Right cardiac atrium (tissue), 5 donors: ENCODE data around the gene RPS6KA2. TPM values are rescaled to one million over a fixed set of nuclear protein-coding genes. Genes with fewer than 3 reads are reported as not detected.

ENCODE experiments used
- ATAC-seq, 2 donors: fragments of 200-7000 bp; cut with Tn5 transposase; one replicate each; pipeline versions ENCODE4 v1.8.0 to v1.9.1; 2020; ENCODE audit warnings: moderate library complexity in 2 of 2, mild to moderate bottlenecking in 1 of 2
- DNase-seq, 3 donors: peaks; one replicate each; pipeline ENCODE4 v3.0.0-alpha.2; 2020
- H3K27ac ChIP-seq: one replicate; pipeline ENCODE4 v1.5.1; 2013; ENCODE audit warnings: mild to moderate bottlenecking, low read length, control low read depth, moderate library complexity
- H3K27me3 ChIP-seq: one replicate; pipeline ENCODE4 v1.6.1; 2013; ENCODE audit not compliant: control insufficient read depth, insufficient read depth
- H3K4me1 ChIP-seq: one replicate; pipeline ENCODE4 v1.6.1; 2013; ENCODE audit warnings: low read length; ENCODE audit not compliant: control insufficient read depth, insufficient read depth
- H3K4me3 ChIP-seq: one replicate; pipeline ENCODE4 v1.5.1; 2013; ENCODE audit warnings: low read length, control low read depth
- H3K9me3 ChIP-seq: one replicate; pipeline ENCODE4 v1.6.1; 2013; ENCODE audit warnings: low read length; ENCODE audit not compliant: control insufficient read depth
- WGBS: extraction: QIAGEN DNeasy Blood & Tissue Kit; methylation state at CpG from one replicate; pipeline ENCODE4 v1.1.7; 2013; 5-methylcytosine and 5-hydroxymethylcytosine counted together
- intact Hi-C, 4 donors: fragments of 100-400 bp; cut with DNase I; formaldehyde crosslinking; loops; one replicate each; pipeline versions ENCODE4 v1.11.0 to v1.14.0; 2022 to 2023
- polyA plus RNA-seq: library from polyadenylated mRNA; stranded (reverse); fragments of 200-250 nt; gene quantifications from one replicate; pipeline ENCODE4 v1.2.3, GENCODE V29; 2013
- total RNA-seq, 4 donors: library from RNA; stranded (reverse); fragmentation: NEBNext Ultra II Directional; extraction: Animal tissue kit (Norgen Biotek cat#: 25700); gene quantifications; one replicate each; pipeline ENCODE4 v1.2.1, GENCODE V29; 2021
- donor health status: healthy with polysubstance abuse.
- donor health status: DM: no; HTN: yes; CAD: no.
- donor health status: DM: no; HTN: no; CAD: no.
- donor health status: DM: no; HTN: yes; CAD: no; lungs with severe emphysema.
- donor health status: DM: yes; HTN: yes; CAD: no.

Gene RPS6KA2
- total and polyA plus RNA-seq, 5 donors: 34.0 to 80.9 (median 65.3) TPM

DNA sequence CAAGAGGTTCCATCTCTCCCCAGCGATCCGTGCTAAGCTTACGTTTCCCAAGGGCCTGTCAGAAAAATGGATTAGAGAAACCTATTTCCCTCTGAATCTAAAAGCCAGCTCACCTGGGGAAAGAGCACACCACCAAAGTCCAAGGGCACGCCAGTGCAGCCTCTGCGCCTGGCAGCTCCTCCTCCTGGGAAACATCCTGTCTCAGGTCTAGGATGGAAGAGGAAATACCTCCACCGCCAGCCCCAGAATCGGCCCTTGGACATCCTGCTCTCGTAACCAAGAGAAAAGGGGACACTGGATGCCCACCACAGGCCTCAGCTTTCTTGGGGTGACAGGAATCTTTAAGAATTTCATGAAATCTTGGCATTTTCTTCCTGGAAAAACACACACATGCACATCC, 59.2 kb downstream of the RPS6KA2 start:
- H3K9me3 ChIP-seq: no peaks in the 10 kb centered on the region
- H3K27me3 ChIP-seq: no peaks in the 10 kb centered on the region
- WGBS: 89% methylated on average over 8 of the region's 8 CpGs
- intact Hi-C loops: no loop called here
- DNase-seq (no peak), ATAC-seq (no peak)
- no peak overlapping the region for H3K27ac ChIP-seq
- peaks cover 3% of the 10 kb centered on the region for H3K4me1 ChIP-seq
- no peak overlapping the region for H3K4me3 ChIP-seq

- no peaks in the 10 kb centered on the region for H3K4me1 ChIP-seq
These were observed 59.9 kb downstream of the RPS6KA2 start for GRCh38 chr6:166567107-166567506.

DNA sequence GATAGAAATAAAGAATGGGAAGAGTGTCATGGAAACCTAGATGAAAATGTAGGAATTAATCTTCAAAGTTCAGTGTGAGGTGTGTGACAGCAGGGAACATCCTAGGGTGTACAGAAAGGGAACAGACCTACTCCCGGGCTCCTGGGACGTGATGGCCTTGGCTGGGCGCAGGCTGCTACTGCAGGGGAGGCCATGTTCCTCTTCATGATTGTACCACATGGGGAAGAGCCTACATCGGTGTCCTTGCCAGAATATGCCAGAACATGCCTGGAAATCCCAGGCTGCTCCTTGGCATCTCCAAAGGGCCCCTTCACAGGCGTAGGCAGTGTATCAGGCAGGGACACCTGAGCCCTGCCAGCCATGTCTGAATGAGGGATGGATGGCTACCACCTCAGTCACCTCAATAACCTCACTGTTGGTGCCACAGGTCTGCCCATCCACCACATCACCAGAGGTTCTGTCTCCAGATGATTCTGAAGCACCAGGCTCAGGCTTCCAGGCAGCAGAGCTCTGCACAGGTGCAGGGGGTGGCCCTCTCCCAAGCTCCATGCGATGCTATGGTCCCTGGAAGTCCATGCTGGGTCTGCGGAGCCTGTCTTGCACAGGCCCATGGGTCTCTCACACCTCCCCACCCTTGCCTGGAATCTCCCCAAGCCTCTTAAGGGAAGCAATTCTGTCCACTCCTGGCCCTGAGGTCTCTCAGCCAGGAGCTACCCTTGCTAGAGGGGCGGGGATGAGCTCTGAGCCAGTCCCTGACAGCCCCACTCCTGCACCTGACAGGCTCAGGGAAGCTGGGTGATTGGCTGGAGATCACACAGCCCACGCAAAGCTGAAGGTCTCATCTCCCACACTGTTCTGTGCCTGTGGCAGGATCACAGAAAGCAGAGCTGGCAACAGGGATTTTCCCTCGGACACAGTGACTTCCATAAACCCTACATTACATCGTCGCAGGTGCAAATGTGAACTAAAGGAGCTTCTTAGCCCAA, 60.7 kb downstream of the RPS6KA2 start:
- DNase-seq: no peak
- Histone ChIP-seq H3K9me3 (no peaks in the 10 kb centered on the region), H3K27me3 (no peaks in the 10 kb centered on the region), H3K4me1 (no peaks in the 10 kb centered on the region), H3K27ac (no peak overlapping the region), H3K4me3 (no peak overlapping the region)
- 91% methylated on average over 12 of the region's 12 CpGs for WGBS
- intact Hi-C loops: no loop called here
- no peak for ATAC-seq

More at GRCh38 chr6:166567107-166567506, 59.9 kb downstream of the RPS6KA2 start:
- ATAC-seq (peak in 1 of 2 donors; percentile 32), DNase-seq (no peak)
- Histone ChIP-seq H3K27me3 (no peaks in the 10 kb centered on the region), H3K4me3 (no peak overlapping the region), H3K9me3 (no peaks in the 10 kb centered on the region), H3K27ac (no peak overlapping the region)
- 82% methylated on average over 8 of the region's 8 CpGs for WGBS
- intact Hi-C loops: no loop called here

- no peaks in the 10 kb centered on the region for H3K4me1 ChIP-seq
- WGBS: 67% methylated on average over 24 of the region's 24 CpGs
- ATAC-seq (peak; percentile 71 to 75), DNase-seq (peak; percentile 60 to 84 (median 80))
- intact Hi-C loops: no loop called here
- no peak overlapping the region for H3K27ac ChIP-seq
- no peaks in the 10 kb centered on the region for H3K27me3 ChIP-seq
- H3K9me3 ChIP-seq: no peaks in the 10 kb centered on the region
- H3K4me3 ChIP-seq: no peak overlapping the region
These were observed 61.7 kb downstream of the RPS6KA2 start for GRCh38 chr6:166565084-166565967.

- DNase-seq: no peak
- H3K4me3 ChIP-seq: no peak overlapping the region
- WGBS: 62% methylated on average over 9 of the region's 9 CpGs
- no peaks in the 10 kb centered on the region for H3K4me1 ChIP-seq
- H3K9me3 ChIP-seq: no peaks in the 10 kb centered on the region
- no peak overlapping the region for H3K27ac ChIP-seq
- no peaks in the 10 kb centered on the region for H3K27me3 ChIP-seq
- intact Hi-C loops: no loop called here
- ATAC-seq: no peak
These were observed 63.2 kb downstream of the RPS6KA2 start for GRCh38 chr6:166563805-166564204.

DNA sequence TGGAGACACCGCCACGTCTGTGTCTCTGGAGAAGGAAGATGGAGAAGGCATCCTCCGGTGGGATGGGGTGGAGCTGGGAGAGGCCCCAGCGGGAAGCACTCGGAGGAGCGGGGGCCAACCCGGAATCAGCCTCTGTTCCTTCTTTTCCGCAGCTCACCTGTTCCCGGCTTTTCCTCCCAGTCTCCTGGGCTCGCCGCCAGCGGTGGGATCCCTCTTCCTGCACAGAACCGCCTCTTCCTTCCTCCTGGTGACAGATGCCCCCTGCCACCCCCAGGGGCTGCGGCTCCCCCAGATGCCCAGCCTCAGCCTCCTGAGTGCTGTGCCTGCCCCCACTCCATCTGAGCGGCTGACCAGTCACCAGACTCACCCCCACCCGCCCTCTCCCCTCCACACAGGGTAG, 63.9 kb downstream of the RPS6KA2 start:
- Histone ChIP-seq H3K4me3 (no peak overlapping the region), H3K27ac (no peak overlapping the region), H3K4me1 (no peaks in the 10 kb centered on the region), H3K9me3 (no peaks in the 10 kb centered on the region), H3K27me3 (no peaks in the 10 kb centered on the region)
- DNase-seq: peak in 1 of 3 donors; percentile 54
- no peak for ATAC-seq
- WGBS: 72% methylated on average over 16 of the region's 16 CpGs
- intact Hi-C loops: no loop called here

DNA sequence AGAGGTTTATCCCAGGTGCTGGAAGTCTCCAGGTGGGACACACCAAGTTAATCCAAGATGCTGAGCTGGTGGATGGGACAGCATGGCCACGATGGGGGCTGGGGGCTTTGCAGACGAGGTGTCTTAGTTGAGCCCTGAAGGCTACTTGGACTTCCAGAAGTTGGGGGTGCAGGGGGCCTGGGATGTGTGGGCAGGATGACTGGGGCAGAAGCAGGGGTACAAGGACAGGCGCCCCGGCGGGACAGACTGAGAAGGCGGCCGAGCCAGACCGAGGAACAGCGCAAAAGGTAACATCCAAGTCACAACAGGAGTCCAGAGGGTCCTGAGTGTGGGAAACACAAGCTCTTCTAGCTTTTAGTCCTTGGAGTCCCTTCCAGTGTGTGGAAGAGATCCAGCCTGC, 64.3 kb downstream of the RPS6KA2 start:
- ATAC-seq (no peak), DNase-seq (no peak)
- H3K9me3 ChIP-seq: no peaks in the 10 kb centered on the region
- 98% methylated on average over 9 of the region's 9 CpGs for WGBS
- H3K27me3 ChIP-seq: no peaks in the 10 kb centered on the region
- H3K27ac ChIP-seq: no peak overlapping the region
- no peak overlapping the region for H3K4me3 ChIP-seq
- H3K4me1 ChIP-seq: no peaks in the 10 kb centered on the region
- intact Hi-C loops: no loop called here

- H3K27ac ChIP-seq: no peak overlapping the region
- H3K27me3 ChIP-seq: no peaks in the 10 kb centered on the region
- H3K4me1 ChIP-seq: no peaks in the 10 kb centered on the region
- DNase-seq (no peak), ATAC-seq (no peak)
- intact Hi-C loops: no loop called here
- 84% methylated on average over 10 of the region's 10 CpGs for WGBS
- no peak overlapping the region for H3K4me3 ChIP-seq
- H3K9me3 ChIP-seq: no peaks in the 10 kb centered on the region
These were observed 65.2 kb downstream of the RPS6KA2 start for GRCh38 chr6:166561771-166562359.

GRCh38 chr6:166560222-166560621, 66.8 kb downstream of the RPS6KA2 start:
- ATAC-seq (no peak), DNase-seq (no peak)
- Histone ChIP-seq H3K9me3 (no peaks in the 10 kb centered on the region), H3K27me3 (no peaks in the 10 kb centered on the region), H3K27ac (no peak overlapping the region), H3K4me3 (no peak overlapping the region), H3K4me1 (peaks cover 6% of the 10 kb centered on the region)
- 99% methylated on average over 3 of the region's 3 CpGs for WGBS
- intact Hi-C loops: no loop called here

- WGBS: 98% methylated on average over 1 of the region's 1 CpG
- Histone ChIP-seq H3K27ac (no peak overlapping the region), H3K4me1 (peaks cover 6% of the 10 kb centered on the region), H3K4me3 (no peak overlapping the region), H3K27me3 (no peaks in the 10 kb centered on the region), H3K9me3 (no peaks in the 10 kb centered on the region)
- ATAC-seq: no peak
- no peak for DNase-seq
- intact Hi-C loops: loop anchor here in 2 of 4 donors (10.0 kb wide), 1 partner anchor 65 kb away; the partner anchor contains the start of gene RPS6KA2 (in 2 of the 2)
These were observed 67.4 kb downstream of the RPS6KA2 start for GRCh38 chr6:166559662-166560061.
